NCI-H2171 treated with DMSO at 0.1 percent for 48 hours (cell line): ENCODE data around the gene EEFSEC.

Experiments
- DNase-seq: peaks from one replicate; lab custom pipeline; 2025; lab: John Stamatoyannopoulos, UW

The EEFSEC gene

GRCh38 chr3:128427175-128427857 is 274.0 kb downstream of the EEFSEC start:
- peak; percentile 46 for DNase-seq

GRCh38 chr3:128427872-128428822 is 274.9 kb downstream of the EEFSEC start:
- no peak for DNase-seq

GRCh38 chr3:128429275-128429674 is 276.0 kb downstream of the EEFSEC start:
- DNase-seq: no peak

GRCh38 chr3:128429751-128430150 is 276.5 kb downstream of the EEFSEC start:
- no peak for DNase-seq

DNA sequence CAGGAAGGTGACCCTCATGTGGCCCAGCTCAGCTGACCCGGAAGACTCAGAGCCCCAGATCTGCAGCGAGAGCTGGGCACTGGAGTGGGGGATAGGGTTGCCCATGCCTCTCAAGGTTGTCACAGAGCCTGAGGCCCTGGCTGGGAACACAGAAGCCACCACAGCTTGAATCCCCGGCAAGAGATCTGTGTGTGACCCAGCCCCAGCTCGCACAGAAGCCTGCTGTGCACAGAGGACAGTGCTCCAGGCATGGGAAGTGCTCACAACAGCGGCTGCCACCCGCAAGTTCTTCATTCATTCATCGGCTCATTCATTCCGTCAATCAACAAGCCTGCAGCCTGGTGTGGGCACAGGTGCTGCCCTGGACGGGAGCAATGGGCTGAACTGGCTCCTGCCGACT is 277.0 kb downstream of the EEFSEC start:
- no peak for DNase-seq

DNA sequence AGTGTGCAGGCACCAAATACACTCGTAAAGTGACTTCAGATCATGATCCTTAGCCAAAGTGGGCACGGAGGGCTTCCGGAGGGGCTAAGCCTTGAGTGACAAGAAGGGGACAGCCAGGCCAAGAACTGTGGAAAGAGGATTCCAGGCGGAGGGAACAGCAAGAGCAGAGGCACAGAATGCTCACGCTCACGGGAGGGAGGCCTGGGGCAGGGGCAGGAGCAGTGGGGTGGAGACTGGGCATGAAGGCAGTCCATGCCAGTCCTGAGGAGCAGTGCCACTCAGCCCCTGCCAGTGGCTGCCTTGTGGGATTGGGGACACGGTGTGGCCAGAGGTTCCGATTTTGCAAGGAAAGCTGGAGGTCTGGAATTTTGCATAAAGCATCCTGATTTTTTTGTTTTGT is 277.4 kb downstream of the EEFSEC start:
- DNase-seq: no peak

DNA sequence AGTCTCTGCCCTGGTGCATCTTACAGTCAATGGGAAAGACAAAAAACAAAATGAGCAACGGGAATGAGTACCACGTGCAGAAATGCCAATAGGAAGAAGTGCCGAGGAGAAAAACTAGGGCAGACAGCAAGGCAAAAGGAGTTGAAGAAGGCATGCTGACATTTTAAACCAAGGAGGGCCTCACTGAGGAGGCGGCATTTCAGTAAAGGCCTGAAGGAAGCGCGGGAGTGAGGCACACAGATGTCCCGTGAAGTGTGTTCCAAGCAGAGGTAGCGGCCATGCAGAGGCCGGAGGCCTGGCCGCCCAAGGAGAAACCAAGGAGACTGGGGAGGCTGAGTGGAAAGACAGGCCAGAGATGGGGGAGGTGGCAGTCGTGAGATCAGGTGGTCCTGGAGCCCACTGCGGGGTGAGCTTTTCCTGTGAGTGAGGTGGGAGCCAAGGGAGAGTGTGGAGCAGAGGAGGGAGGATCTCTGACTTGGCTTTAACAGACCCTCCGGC is 278.6 kb downstream of the EEFSEC start:
- no peak for DNase-seq

DNA sequence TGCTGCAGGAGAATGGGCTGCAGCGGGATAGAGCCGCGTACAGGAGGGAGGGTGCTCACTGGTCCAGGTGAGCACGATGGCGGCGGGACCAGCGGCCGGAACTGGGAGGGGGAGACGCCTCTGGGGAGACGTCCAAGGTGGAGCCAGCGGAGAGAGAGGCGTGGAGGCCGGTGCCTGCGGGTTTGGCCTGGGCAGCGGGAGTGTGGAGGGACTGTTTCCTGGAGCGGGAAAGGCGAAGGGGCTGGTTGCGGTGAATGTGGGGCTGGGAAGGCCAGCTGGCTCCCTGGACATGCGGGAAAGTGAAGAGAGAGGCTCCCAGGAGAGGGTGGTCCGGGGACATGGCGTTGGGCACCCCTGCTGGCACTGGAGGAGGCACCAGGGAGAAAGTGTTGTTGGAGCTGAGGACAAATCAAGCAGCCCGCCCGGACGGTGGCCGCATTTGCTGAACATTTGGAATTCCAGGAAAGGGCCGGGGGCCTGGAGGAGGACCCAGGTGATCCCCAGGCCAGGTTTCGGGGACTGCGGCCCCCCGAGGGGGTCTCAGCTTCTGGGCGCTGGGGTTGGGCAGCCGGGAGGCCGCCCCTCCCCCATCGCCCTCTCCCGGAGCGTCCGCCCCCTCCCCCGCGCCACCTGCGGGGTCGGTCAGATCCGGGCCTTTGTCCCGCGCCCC is 279.2 kb downstream of the EEFSEC start:
- DNase-seq: no peak

GRCh38 chr3:128432971-128433836 is 279.9 kb downstream of the EEFSEC start:
- peak; percentile 19 for DNase-seq

DNA sequence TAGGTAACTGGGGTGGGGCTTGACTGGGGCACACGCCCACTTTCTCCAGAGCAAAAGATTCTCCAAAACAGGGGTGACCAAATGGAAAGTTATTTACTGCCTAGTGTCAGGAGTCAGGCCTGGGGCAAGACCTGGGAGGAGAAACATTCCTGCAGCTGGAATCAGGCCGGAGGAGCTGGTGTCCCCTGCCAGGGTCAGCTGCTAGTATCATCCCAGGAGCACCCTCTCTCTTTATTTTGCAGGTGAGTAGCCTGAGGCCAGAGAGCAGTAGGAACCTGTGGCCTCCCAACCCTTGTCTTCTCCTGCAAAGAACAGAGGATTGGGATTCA is 280.5 kb downstream of the EEFSEC start:
- no peak for DNase-seq

- no peak for DNase-seq
Observed at GRCh38 chr3:128434524-128434923, 281.2 kb downstream of the EEFSEC start.

DNA sequence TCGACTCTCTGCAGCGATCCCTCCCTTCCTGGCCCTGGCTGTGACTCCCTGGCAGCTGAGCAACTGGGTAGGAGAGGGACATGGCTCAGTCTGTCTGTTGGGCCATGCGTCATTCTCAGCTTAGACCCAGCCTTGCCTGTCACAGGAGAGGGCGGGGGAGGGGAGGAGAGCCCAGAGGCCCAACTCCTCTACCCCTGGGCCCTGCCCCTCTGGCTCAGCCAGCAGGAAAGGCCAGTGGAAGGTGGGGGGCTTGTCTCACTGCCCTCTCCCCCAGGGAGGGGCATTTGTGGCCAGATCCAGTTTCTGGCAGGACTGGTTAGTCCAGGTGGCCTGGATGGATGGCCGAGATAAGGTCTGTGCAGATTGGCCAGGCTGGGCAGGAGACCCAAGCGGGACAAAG is 281.8 kb downstream of the EEFSEC start:
- DNase-seq: no peak

- DNase-seq: no peak
Observed at GRCh38 chr3:128435561-128435960, 282.3 kb downstream of the EEFSEC start.

- DNase-seq: no peak
Observed at GRCh38 chr3:128436214-128436613, 282.9 kb downstream of the EEFSEC start.

DNA sequence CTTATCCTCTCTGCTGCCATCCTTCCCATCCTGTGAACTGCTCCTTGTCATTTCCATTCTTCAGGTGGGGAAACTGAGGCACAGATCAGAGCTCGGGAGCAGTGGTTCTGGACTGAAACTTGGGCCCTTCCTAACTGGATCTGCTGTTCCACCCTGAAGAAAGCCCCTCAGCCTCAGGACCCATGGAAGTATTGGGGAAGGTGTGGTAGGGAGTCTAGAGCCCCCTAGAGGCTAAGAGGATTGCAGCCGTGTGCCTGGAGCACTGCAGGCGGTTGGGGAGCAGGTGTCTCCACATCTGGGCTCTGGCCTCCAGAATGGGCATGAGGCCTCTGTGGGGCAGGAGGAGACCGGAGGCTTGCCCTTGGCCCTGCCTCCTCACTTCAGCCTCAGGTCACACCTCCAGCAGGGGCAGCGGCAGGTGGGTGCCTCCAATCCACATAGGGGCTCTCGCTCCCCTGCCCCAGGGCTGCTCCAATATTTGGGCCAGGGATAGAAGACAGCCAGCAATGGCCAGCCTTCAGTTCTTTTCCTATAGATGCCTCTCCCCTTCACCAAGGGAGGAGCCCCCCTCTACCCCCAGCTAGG is 285.3 kb downstream of the EEFSEC start:
- DNase-seq: no peak

DNA sequence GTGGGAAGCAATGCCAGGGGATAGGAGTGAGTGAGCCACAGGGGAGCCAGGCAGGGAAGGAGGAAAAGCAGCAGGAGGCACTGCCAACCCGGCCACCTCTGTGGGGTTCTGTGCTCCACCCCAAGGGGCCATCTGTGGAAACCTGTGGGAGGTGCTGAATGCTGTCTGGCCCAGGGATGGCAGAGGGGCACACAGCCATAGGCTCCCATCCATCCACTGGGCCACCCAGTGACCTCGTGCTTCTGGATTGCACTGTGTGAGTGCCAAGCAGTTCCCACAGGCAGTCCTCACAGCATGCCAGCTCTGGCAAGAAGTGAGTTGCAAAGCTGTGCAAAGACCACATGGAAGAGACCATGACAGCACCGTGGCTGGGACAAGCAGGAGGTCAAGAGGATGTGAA is 285.9 kb downstream of the EEFSEC start:
- DNase-seq: no peak

DNA sequence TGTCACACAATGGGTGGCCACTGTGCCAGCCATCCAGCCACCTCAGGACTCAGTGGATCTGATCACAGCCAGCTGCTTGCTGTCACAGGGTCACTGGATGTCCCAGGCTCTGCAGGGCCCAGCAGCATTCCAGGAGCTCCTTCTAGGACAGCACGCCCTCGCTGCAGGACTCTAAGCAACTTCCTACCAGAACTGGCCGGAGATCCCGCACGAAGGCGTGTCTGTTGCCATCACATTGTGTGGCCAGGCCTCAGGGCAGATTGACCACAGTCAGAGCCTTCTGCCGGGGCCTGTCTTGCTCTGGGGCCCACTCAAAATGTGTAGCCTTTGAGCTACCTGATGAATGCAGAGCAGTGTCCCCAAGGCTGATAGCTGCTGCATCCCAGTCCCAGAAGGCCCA is 288.8 kb downstream of the EEFSEC start:
- DNase-seq: no peak

GRCh38 chr3:128442949-128443348 is 289.7 kb downstream of the EEFSEC start:
- DNase-seq: no peak

- no peak for DNase-seq
Observed at GRCh38 chr3:128443771-128444170, 290.5 kb downstream of the EEFSEC start.

DNA sequence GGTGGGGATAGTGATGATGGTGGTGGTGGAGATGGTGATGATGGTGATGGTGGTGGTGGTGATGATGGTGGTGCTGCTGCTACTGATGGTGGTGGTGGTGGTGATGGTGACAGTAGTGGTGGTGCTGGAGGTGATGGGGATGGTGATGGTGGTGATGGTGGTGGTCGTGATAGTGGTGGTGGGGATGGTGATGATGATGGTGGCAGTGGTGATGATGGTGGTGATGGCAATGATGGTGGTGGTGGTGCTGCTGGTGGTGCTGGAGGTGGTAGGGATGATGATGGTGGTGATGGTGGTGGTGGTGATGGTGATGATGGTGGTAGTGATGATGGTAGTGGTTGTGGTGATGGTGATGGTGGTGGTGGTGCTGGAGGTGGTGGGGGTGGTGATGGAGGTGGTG is 292.1 kb downstream of the EEFSEC start:
- DNase-seq: no peak

DNA sequence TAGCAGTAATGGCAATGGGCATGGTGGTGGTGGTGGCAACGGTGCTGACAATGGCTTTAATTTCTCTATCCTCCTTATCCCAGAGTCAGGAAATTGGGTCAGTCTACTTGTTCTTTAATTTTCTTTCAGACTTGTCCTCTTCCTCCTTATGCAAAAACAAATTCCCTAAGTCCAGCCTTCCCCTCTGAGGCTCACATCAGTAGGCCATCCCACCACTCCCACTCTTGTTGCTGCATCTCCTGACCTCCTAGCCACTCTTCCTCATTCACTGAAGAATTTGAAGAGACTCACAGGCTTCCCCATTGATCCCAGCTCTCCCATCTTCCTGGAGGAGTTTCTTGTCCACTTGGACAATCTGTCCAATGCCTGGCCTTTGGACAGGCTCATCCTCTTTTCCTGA is 293.5 kb downstream of the EEFSEC start:
- no peak for DNase-seq
